Thymus (tissue), 11 donors: Measurements from ENCODE around the gene POLR2J2. TPM values are rescaled to one million over a fixed set of nuclear protein-coding genes. Genes with fewer than 3 reads are reported as not detected.
"Not testable (repeated sequence)": the region's sequence is repeated elsewhere in the genome, so short reads cannot be mapped to it uniquely, and the experiment has no call there.

Experiments
- DNase-seq, 9 donors: peaks; one replicate each; pipeline ENCODE4 v3.0.0-alpha.2; 2013; ENCODE audit warnings: low spot score in 9 of 9, low read depth in 6 of 9, missing footprints in 1 of 9
- H3K27ac ChIP-seq, 2 donors: one replicate each; pipeline ENCODE4 v1.5.1; 2013; ENCODE audit warnings: control low read depth in 1 of 2, low read depth in 1 of 2, low read length in 1 of 2, mild to moderate bottlenecking in 1 of 2, moderate library complexity in 1 of 2
- H3K27me3 ChIP-seq, 2 donors: one replicate each; pipeline ENCODE4 v1.5.1; 2013; ENCODE audit warnings: low read length in 1 of 2; ENCODE audit not compliant: control insufficient read depth in 2 of 2, insufficient read depth in 1 of 2
- H3K36me3 ChIP-seq, 2 donors: one replicate each; pipeline ENCODE4 v1.5.1; 2013; ENCODE audit warnings: low read length in 1 of 2, mild to moderate bottlenecking in 1 of 2, moderate library complexity in 1 of 2; ENCODE audit not compliant: control insufficient read depth in 2 of 2, insufficient read depth in 2 of 2
- H3K4me1 ChIP-seq, 2 donors: one replicate each; pipeline ENCODE4 v1.5.1; 2013; ENCODE audit warnings: low read length in 2 of 2; ENCODE audit not compliant: control insufficient read depth in 2 of 2, insufficient read depth in 2 of 2
- H3K4me3 ChIP-seq, 2 donors: one replicate each; pipeline ENCODE4 v1.5.1; 2013; ENCODE audit warnings: low read length in 2 of 2, control low read depth in 1 of 2, mild to moderate bottlenecking in 1 of 2
- H3K9me3 ChIP-seq, 2 donors: one replicate each; pipeline ENCODE4 v1.5.1; 2013; ENCODE audit warnings: low read length in 1 of 2, mild to moderate bottlenecking in 1 of 2; ENCODE audit not compliant: control insufficient read depth in 2 of 2, insufficient read depth in 1 of 2
- WGBS: extraction: QIAGEN DNeasy Blood & Tissue Kit; methylation state at CpG from one replicate; pipeline ENCODE4 v1.1.7; 2013; 5-methylcytosine and 5-hydroxymethylcytosine counted together
- polyA plus RNA-seq: library from polyadenylated mRNA; stranded (reverse); fragments of 200-250 nt; gene quantifications from one replicate; pipeline ENCODE4 v1.2.3, GENCODE V29; 2013
- total RNA-seq: library from RNA; stranded (reverse); fragments of 120-200 nt; gene quantifications from one replicate; pipeline ENCODE4 v1.2.4, GENCODE V29; 2013
- donor health status: healthy.

Gene POLR2J2
- total and polyA plus RNA-seq, 2 donors = 1.3 to 4.8 TPM

DNA sequence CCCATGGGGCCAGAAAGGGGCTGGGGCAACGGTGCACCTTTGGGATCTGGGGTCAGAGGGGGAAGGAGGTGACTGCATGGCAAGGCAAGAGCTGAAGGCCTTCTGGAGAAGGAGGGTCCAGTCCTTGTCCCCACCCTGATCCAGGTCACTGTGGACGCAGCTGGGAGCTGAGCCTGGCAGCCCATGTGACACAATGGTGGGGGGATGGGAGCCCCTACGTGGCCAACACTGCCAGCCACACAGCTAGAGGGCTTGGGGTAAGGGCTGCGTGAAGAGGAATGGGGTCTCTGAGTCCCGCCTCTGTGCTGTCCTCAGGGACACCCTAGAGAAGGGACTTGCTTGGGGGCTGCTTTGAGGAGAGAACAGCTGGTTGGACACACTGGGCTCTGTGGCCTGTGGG lies 9.3 kb upstream of the POLR2J2 start:
- not testable (repeated sequence) for H3K27ac ChIP-seq, H3K4me3 ChIP-seq, H3K9me3 ChIP-seq, H3K4me1 ChIP-seq, H3K27me3 ChIP-seq, DNase-seq, H3K36me3 ChIP-seq
- whole genome bisulfite sequencing = no CpG with 5 or more reads among the region's 5 CpGs

DNA sequence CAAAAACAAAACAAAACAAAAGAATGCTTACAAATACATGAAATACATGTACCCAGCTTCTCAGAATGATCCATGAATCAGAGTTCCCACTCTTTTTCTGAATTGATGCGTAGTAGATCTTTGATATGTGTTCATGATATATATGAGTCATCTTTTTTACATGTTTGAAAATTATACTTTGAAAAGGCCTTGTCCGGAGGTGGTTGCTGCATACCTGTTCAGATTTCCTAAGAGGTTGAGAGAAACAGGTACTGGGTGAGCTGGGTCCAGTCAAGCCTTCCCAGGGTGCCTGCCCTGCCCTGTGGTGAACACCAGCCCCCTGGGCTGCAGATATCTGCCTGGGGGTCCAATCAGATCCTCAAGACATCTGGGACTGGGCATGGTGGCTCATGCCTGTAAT lies 4.1 kb upstream of the POLR2J2 start:
- not testable (repeated sequence) for H3K4me1 ChIP-seq, H3K27ac ChIP-seq, DNase-seq, H3K27me3 ChIP-seq, H3K4me3 ChIP-seq, H3K36me3 ChIP-seq, H3K9me3 ChIP-seq
- WGBS = 89% methylated on average over 1 of the region's 2 CpGs

DNA sequence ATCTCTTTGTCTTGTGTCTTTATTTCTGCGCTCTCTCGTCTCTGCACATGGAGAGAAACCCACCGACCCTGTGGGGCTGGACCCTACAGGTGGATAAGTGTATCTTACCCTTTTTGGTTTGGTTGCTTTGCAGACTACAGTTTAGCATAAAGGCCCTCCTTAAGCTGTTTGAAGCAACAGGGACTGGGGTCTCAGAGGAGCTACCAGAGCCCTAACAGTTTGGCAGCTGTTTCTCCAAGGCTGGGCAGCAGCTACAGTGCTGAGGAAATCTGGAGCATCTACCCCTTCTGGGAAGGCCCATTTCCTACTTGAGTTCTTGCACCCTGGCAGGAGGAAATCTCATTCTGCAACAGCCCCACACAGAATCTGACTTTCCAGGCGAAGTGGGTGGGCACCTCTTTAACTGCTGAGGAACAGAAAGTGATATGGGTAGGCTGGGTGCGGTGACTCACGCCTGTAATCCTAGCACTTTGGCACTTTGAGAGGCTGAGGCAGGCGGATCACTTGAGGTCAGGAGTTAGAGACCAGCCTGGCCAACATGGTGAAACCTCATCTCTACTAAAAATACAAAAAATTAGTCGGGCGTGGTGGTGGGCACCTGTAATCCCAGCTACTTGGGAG lies 2.1 kb upstream of the POLR2J2 start:
- DNase-seq, H3K9me3 ChIP-seq: not testable (repeated sequence)
- WGBS = no CpG with 5 or more reads among the region's 9 CpGs

DNA sequence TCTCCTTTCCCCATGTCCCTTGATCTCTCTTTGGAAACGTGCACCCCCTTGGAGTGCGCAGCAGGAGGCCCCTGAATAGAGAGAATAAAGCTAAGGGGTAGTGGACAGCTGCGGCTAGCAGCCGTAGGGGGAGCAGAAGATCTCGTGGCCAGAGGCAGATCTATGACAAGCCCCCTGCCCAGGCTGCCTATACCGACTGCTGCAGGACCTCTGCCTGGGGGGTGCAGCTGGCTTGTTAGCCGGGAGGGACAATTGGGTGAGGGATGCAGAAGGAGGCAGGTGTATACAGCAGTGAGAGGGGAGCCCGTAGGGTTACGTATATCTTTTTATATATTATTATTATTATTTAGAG lies 469 bp upstream of the POLR2J2 start:
- not testable (repeated sequence) for H3K27me3 ChIP-seq, H3K4me3 ChIP-seq, H3K27ac ChIP-seq, H3K36me3 ChIP-seq, DNase-seq, H3K9me3 ChIP-seq, H3K4me1 ChIP-seq
- no CpG with 5 or more reads among the region's 9 CpGs for whole genome bisulfite sequencing

More for the DNA sequence above, 2.1 kb upstream of the POLR2J2 start:
- not testable (repeated sequence) for H3K27me3 ChIP-seq, H3K4me3 ChIP-seq, H3K36me3 ChIP-seq, H3K27ac ChIP-seq, H3K4me1 ChIP-seq

DNA sequence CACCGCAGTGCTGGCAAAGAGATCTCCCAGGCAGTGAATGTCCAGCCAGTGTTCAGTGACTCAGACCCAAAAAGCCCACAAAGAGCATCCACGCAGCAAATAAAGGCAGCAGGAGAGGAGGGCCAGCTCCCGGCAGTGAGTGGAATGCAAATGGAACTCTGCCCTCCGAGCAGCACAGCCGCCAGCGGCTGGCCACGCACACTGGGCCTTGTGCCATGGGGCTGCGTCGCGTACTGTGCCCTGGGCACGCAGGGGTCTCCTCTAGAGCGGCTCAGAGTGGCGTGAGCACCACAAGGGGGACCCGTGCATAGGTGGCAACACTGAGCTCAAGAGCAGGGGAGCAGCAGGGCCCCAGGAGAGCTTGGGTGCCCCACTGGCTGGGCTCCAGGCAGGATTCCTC lies 3.9 kb downstream of the POLR2J2 start:
- not testable (repeated sequence) for H3K36me3 ChIP-seq, H3K9me3 ChIP-seq, H3K27me3 ChIP-seq, H3K4me3 ChIP-seq, DNase-seq, H3K4me1 ChIP-seq, H3K27ac ChIP-seq
- 96% methylated on average over 9 of the region's 14 CpGs for WGBS

DNA sequence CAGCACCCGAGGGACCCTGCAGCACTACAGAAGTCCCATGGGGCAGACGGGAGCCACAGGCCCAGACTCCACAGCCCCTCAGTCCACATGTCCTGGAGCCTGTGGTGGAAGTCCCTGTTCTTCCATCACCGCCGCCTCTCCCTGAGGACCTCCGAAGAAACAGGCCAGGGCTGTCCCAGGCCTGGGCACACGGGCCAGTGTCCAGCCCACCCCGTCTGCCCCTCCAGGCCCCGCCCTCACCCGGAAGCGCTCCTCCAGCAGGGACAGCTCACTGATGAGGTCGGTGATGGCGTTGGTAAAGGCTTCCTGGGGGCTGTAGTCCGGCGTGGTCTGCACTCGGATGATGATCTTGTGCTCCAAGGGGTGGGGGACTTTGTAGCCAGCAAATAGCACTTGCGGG lies 4.6 kb downstream of the POLR2J2 start:
- H3K27ac ChIP-seq, H3K27me3 ChIP-seq, H3K9me3 ChIP-seq, H3K4me1 ChIP-seq, H3K4me3 ChIP-seq, H3K36me3 ChIP-seq, DNase-seq: not testable (repeated sequence)
- no CpG with 5 or more reads among the region's 16 CpGs for WGBS

DNA sequence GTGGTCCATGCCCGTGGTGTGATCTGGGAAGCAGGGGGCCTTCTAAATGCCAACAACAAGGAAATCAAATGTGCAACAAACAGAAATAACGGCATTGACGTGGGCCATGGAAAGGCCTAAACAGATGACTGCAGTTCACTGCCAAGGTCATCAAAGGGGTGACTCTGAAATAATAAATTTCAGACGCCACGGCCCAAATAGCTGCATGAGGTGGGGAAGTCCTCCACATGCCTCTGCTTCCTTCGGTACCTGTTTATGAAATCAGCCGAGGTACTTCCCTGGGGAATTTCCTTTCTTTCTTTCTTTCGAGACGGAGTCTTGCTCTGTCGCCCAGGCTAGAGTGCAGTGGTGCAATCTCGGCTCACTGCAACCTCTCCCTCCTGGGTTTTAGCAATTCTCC lies 6.7 kb downstream of the POLR2J2 start:
- not testable (repeated sequence) for DNase-seq, H3K27me3 ChIP-seq, H3K27ac ChIP-seq, H3K9me3 ChIP-seq, H3K4me1 ChIP-seq, H3K4me3 ChIP-seq, H3K36me3 ChIP-seq
- 96% methylated on average over 4 of the region's 11 CpGs for WGBS

DNA sequence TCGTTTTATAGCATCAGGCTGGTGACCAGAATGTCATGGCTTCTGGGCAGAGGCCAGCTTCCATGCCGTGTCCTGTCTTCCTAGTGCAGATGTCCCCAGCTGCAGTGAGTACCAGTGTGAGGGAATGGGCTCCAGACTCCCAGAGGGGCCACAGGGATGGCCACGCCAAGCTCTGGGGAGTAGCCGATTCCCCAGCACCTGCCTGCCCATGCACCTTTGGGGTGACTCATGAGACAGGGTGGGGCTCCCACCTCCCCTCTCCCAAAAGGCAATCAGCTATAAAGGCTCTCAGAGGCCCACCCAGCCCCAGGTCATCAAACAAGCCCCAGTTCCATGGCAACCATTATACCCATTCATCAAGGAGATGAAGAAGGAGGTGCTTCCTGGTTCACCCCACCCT lies 21.5 kb downstream of the POLR2J2 start, which contains the start of gene SPDYE2B:
TSS of gene SPDYE2B (plus strand) at position 396 of the 400 bp plus-strand sequence. CDS start 2,030 bp downstream, outside the sequence.
- H3K4me3 ChIP-seq, H3K9me3 ChIP-seq, H3K36me3 ChIP-seq, DNase-seq, H3K27ac ChIP-seq, H3K4me1 ChIP-seq, H3K27me3 ChIP-seq: not testable (repeated sequence)
- no CpG with 5 or more reads among the region's 4 CpGs for WGBS

DNA sequence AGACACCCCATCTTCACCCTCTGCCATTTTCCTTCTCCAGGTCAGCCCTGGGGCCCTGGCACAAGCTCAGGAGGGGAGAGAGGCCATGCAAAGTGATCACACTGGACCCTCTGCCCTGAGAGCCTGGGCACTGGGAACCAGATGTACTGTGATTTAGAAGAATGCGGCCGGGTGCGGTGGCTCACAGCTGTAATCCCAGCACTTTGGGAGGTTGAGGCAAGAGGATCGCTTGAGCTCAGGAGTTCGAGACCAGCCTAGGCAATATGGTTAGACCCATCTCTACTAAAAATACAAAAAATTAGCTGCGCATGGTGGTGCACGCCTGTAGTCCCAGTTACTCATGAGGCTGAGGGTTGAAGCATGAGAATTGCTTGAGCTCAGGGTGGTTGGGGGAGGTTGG lies 23.6 kb downstream of the POLR2J2 start:
- 99% methylated on average over 5 of the region's 7 CpGs for WGBS
- not testable (repeated sequence) for H3K4me1 ChIP-seq, H3K36me3 ChIP-seq, H3K27me3 ChIP-seq, DNase-seq, H3K9me3 ChIP-seq, H3K4me3 ChIP-seq, H3K27ac ChIP-seq

DNA sequence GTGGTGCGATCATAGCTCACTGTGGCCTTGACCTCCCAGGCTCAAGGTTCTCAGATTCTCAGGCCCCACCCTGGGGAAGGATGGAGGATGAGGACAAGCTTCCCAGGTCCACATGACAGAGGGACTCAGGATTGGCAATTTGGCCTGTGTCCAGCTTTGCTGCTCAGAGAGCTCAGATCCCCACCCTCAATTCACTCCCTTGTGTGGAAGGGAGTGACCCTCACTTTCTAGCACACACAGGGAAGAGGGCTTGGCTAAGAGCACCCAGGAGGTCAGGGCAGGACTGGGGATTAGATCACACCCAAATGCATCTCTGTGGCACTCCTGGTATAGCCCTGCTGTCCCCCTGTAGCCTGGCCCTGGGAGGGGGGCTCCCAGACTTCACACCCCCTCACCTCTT lies 28.1 kb downstream of the POLR2J2 start:
- H3K9me3 ChIP-seq, DNase-seq, H3K27me3 ChIP-seq, H3K27ac ChIP-seq, H3K36me3 ChIP-seq, H3K4me3 ChIP-seq, H3K4me1 ChIP-seq: not testable (repeated sequence)
- WGBS = no CpG with 5 or more reads among the region's 1 CpG
